Spleen (tissue), 7 donors: ENCODE data around the gene CTXN3.

Source experiments
- CTCF ChIP-seq, 11 experiments: fragments of 200-600 bp in 7 of 11; fragments of 450-650 bp in 4 of 11; sonication (generic) in 4 of 11; IDR thresholded peaks in 8 of 11; conservative IDR thresholded peaks in 3 of 11; 1 replicate in 7 of 11; 2 replicates in 4 of 11; pipeline versions ENCODE4 v1.4.0 to v1.8.0; 2016 to 2021; ENCODE audit warnings: antibody characterized with exemption in 11 of 11, inconsistent platforms in 4 of 11, mild to moderate bottlenecking in 1 of 11
- POLR2A ChIP-seq, 3 donors: fragments of 450-650 bp; IDR thresholded peaks; one replicate each; pipeline ENCODE4 v1.5.1; 2017; ENCODE audit warnings: antibody characterized with exemption in 3 of 3, mild to moderate bottlenecking in 1 of 3
- POLR2AphosphoS5 ChIP-seq, 3 donors: sonication (generic); formaldehyde crosslinking; IDR thresholded peaks; one replicate each; pipeline ENCODE4 v1.5.1; 2017; ENCODE audit warnings: antibody characterized with exemption in 3 of 3
- donor health status: DM: no; HTN: no; CAD: no; lungs with moderate emphysema.
- donor health status: DM: no; HTN: no; CAD: no.
- donor health status: DM: no; HTN: no; CAD: no.

- TF ChIP-seq CTCF (IDR thresholded peaks at IDR 0.05 in 8 of 11, conservative IDR thresholded peaks at IDR 0.05 in 3 of 11) (no peak), POLR2A (IDR thresholded peaks at IDR 0.05) (no peak), POLR2AphosphoS5 (IDR thresholded peaks at IDR 0.05) (no peak)
Observed at GRCh38 chr5:127671218-127671617, 22.3 kb downstream of the CTXN3 start.
